Renal pelvis (tissue), 4 donors: ENCODE results near the gene TYSND1. TPM values are rescaled to one million over a fixed set of nuclear protein-coding genes. Genes with fewer than 3 reads are reported as not detected.
"Not testable (repeated sequence)": the region's sequence is repeated elsewhere in the genome, so short reads cannot be mapped to it uniquely, and the experiment has no call there.

Experiments used
- DNase-seq: peaks from one replicate; pipeline ENCODE4 v3.0.0-alpha.2; 2013
- polyA plus RNA-seq, 3 donors: library from polyadenylated mRNA; unstranded; fragments of 120-200 nt; gene quantifications; one replicate each; pipeline ENCODE4 v1.2.1, GENCODE V29; 2013; ENCODE audit not compliant: insufficient read length in 3 of 3

The TYSND1 gene
- polyA plus RNA-seq, 3 donors = 13.1 to 16.7 (median 16.6) TPM

DNA sequence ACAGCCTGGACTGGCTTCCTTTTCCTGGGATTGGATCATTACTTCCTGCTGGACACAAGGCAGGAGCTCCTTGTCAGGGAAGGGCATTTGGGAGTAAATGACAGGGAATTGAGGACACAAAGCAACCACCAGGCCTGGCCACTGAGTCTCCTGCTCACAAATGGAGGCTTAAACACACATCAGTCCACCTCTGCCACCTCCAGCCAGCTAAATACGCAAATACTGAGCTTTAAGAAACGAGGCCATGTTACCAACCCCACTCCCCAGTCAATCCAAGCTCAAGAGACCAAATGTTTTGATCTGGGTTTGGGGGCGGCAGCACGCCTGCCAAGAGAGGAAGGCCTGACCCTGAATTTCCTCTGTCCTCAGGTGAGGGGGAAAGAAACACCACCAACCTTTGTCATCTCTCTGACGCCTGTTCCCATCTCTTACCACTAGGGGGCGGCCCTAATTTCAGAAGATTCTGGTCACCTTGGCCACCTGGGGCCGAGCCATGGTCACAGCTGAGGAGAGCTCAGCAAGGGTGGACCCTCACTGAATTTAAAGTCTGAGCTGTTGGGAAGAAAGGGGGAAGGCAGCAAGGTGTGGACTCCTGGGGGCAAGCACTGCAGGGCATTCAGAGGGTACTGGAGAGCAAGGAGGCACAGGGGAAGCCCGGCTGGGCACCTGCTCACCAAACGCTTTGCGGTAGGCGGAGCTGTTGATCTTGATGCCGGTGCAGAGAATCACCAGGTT, 30.4 kb downstream of the TYSND1 start:
- DNase-seq = peak; percentile 44

- no peak for DNase-seq
Measured at GRCh38 chr10:70114902-70115301, 31.6 kb downstream of the TYSND1 start.

DNA sequence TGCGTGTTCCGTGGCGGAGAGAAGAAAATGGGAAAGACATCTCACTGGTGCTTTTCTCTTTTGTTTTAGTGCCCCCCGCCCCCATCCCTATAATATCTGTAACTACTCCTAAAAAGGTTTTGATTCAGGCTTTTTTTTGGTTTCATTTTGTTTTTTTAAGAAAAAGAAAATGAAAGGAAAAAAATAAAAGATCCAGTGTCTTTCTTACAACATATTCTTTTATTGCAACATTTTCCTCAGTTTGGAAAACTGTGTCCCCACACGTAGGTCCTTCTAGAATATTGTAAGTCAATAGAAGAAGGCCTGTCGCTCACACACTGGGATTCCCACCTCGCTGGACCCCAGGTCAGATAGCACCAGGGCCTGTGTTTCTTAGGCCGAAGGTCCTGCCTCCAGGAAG, 34.4 kb downstream of the TYSND1 start:
- no peak for DNase-seq

GRCh38 chr10:70111496-70111895, 35.0 kb downstream of the TYSND1 start:
- DNase-seq = no peak

GRCh38 chr10:70109064-70109729, 37.3 kb downstream of the TYSND1 start:
- DNase-seq = no peak

DNA sequence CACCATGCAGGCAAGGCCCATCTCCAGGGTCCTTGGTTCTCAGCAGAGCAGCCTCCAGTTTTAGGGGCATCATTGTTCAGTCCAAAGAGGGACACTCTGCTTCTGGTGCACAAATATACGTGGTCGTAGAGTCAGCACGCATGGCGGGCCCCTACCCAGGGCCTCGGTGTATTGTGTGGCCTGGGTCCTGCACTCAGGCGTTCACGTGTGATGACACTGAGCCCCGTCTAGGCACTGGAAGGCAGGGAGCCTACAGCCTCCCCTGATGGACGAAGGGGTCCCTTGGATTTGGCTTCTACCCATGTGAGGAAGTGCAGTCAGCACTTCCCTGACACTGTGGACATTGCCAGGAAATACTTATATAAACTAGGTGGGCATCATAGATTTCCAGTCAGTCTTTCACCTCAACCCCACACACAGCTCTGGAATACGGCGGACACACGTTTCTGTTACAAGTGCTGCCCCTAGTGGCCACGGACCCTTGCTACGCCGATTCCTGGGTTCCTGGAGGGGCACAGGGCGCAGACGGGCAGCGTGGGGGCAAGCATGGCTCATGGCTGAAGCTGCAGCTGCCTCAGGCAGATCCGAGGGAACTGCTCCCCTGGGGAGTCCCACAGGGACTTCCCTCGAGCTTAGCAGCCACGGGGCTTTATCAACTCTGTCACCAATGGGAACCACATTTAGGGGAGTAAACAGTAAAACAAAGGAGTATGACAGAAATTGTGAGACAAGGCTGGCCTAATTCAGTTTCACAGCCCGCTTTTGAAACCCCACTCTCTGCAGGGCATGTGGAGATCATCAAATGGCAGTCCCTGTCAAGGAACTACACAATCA, 39.3 kb downstream of the TYSND1 start:
- no peak for DNase-seq

DNA sequence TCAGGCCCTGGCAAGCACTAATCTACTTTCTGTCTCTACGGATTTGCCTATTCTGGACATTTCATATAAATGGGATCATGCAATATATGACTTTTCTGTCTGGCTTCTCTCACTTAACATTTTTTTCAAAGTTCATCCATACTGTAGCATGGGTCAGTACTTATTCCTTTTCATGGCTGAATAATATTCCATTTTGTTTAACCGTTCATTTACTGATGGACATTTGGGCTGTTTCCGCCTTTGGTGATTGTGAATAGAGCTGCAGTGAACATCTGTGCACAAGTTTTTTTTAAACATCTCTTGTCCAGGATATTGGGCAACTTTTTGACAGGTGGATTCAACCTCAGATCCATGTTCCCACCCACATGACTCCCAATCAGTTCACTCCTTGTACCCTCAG, 44.8 kb downstream of the TYSND1 start:
- no peak for DNase-seq

GRCh38 chr10:70101068-70101562, 45.4 kb downstream of the TYSND1 start:
- DNase-seq = not testable (repeated sequence)

DNA sequence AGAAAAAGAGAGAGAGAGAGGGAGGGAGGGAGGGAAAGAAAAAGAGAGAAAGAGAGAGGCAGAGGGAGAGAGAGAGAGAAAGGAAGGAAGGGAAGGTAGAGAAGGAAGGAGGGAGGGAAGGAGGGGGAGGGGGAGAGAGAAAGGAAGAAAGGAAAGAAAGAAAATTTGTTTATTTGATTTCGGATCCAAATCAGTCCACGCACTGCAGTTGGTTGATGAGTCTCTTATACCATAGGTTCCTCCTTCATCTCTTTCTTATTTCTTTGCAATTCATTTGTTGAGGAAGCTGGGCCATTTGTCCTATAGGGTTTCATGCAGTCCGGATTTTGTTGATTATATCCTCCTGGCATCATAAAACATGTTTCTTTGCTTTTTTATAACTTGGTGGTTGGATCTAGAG, 48.2 kb downstream of the TYSND1 start:
- no peak for DNase-seq

DNA sequence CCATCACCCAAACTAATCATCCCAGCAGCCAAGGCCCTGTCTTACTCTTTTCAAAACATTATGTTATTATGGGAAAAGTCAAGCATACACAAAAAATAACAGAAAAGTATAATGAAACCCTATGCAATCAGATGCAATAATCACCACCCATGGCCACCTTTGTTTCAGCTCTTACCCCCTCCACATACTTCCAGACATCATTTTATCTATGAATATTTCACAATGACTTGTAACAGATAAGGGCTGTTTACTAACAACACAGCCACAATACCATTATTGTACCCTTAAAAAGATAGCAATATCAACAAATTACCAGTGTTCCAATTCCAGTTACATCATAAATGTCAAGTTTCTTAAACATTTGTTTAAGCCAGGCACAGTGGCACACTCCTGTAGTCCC, 49.0 kb downstream of the TYSND1 start:
- DNase-seq = no peak

DNA sequence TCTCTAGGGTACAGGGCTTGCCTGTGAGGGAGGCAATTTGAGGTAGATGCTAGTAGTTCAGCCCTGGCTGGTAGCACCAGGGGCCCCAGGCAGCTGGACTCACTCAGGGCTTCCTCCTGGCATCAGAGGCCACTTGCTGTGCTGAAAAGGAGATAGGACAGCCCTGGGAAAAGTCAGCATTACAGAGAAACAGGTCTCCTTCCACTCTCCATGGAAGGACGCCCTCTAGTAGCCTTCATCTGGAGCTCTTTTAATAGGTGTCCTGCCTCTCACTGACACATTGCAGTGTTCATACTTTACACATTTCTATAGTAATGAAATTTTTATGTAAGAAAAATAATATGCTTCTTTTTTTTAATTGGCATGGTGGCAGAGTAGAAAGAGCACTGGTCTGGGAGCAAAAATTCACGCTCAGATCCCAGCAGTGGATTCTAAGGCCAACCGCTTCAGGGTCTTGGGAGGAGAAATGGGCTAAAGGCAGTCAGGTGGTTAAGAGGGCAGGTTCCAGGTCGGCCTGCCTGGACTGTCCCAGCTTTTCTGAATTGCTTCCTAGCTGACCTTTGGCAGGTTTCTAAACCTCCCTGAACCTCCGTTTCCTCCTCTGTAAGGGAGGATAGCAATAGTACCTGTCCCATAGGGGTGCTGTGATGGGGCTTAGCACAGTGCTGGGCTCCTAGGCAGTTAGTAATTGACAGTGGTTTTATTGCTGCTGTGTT, 49.6 kb downstream of the TYSND1 start:
- no peak for DNase-seq

GRCh38 chr10:70096016-70096704, 50.3 kb downstream of the TYSND1 start:
- no peak for DNase-seq

- no peak for DNase-seq
Measured at GRCh38 chr10:70094250-70094649, 52.2 kb downstream of the TYSND1 start.

GRCh38 chr10:70093335-70093944, 53.1 kb downstream of the TYSND1 start:
- no peak for DNase-seq

GRCh38 chr10:70092389-70092718, 54.1 kb downstream of the TYSND1 start:
- no peak for DNase-seq

DNA sequence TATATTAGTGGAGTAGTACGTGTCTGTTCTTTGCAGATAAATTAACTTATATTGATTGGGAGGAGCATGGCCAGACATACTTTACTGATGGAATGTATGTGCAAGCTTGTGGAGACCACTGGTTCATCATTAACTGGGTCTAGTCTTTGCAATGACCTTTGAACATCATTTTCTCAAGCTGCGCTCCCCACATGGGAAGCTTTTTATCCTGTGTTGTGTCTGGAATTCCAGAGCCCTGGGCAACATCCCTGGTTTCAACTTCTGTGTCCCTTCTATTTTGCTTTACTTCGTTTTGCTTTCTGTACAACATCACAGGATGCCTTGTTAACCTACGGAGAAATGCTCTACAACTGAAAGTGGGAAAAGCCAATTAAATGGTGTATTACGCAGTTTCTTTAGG, 55.5 kb downstream of the TYSND1 start:
- peak; percentile 20 for DNase-seq

- no peak for DNase-seq
Measured at GRCh38 chr10:70090013-70090412, 56.5 kb downstream of the TYSND1 start.

GRCh38 chr10:70088308-70088698, 58.2 kb downstream of the TYSND1 start:
- no peak for DNase-seq
